Measurements from ENCODE around the gene ADGRV1. TPM values are rescaled to one million over a fixed set of nuclear protein-coding genes. Genes with fewer than 3 reads are reported as not detected.

Gene ADGRV1
- total RNA-seq, 2 experiments from 2014 or later: 0.06 TPM; not detected in 1

- ATAC-seq (ENCODE audit: low read depth) (no peak), DNase-seq (no peak)
- no peak overlapping the region for H3K27ac Mint-ChIP-seq
- H3K27me3 Mint-ChIP-seq: peaks cover 4% of the 10 kb centered on the region
- H3K9me3 Mint-ChIP-seq: no peaks in the 10 kb centered on the region
- POLR2A ChIA-PET: no interaction called here
- H3K4me3 Mint-ChIP-seq: no peak overlapping the region
- no peaks in the 10 kb centered on the region for H3K36me3 Mint-ChIP-seq
- H3K4me1 Mint-ChIP-seq: no peaks in the 10 kb centered on the region
Observed at GRCh38 chr5:90853750-90854149, 295.2 kb downstream of the ADGRV1 start.

- no peak for ATAC-seq (ENCODE audit: low read depth)
- H3K36me3 Mint-ChIP-seq: no peaks in the 10 kb centered on the region
- H3K27me3 Mint-ChIP-seq: peaks cover 4% of the 10 kb centered on the region
- no peak for DNase-seq
- no peaks in the 10 kb centered on the region for H3K4me1 Mint-ChIP-seq
- H3K4me3 Mint-ChIP-seq: no peak overlapping the region
- H3K9me3 Mint-ChIP-seq: no peaks in the 10 kb centered on the region
- H3K27ac Mint-ChIP-seq: no peak overlapping the region
- POLR2A ChIA-PET: no interaction called here
Observed at GRCh38 chr5:90854169-90854568, 295.6 kb downstream of the ADGRV1 start.

- Mint-ChIP-seq H3K27ac (no peak overlapping the region), H3K4me3 (no peak overlapping the region), H3K4me1 (no peaks in the 10 kb centered on the region), H3K36me3 (no peaks in the 10 kb centered on the region), H3K9me3 (no peaks in the 10 kb centered on the region), H3K27me3 (peaks cover 4% of the 10 kb centered on the region)
- no peak for ATAC-seq (ENCODE audit: low read depth)
- DNase-seq: no peak
- POLR2A ChIA-PET: no interaction called here
Observed at GRCh38 chr5:90855296-90856010, 296.9 kb downstream of the ADGRV1 start.

GRCh38 chr5:90861843-90862586 lies 303.4 kb downstream of the ADGRV1 start:
- Mint-ChIP-seq H3K27me3 (no peaks in the 10 kb centered on the region), H3K9me3 (no peaks in the 10 kb centered on the region), H3K36me3 (no peaks in the 10 kb centered on the region), H3K4me3 (no peak overlapping the region), H3K27ac (no peak overlapping the region), H3K4me1 (no peaks in the 10 kb centered on the region)
- POLR2A ChIA-PET: no interaction called here
- ATAC-seq (ENCODE audit: low read depth) (no peak), DNase-seq (no peak)

GRCh38 chr5:90865180-90865579 lies 306.6 kb downstream of the ADGRV1 start:
- Mint-ChIP-seq H3K4me1 (peaks cover under 1% of the 10 kb centered on the region), H3K9me3 (no peaks in the 10 kb centered on the region), H3K4me3 (no peak overlapping the region), H3K27me3 (peaks cover 9% of the 10 kb centered on the region), H3K27ac (no peak overlapping the region), H3K36me3 (no peaks in the 10 kb centered on the region)
- no peak for ATAC-seq (ENCODE audit: low read depth)
- POLR2A ChIA-PET: no interaction called here
- DNase-seq: no peak

GRCh38 chr5:90866333-90866732 lies 307.7 kb downstream of the ADGRV1 start:
- Mint-ChIP-seq H3K36me3 (no peaks in the 10 kb centered on the region), H3K4me1 (peaks cover 4% of the 10 kb centered on the region), H3K27me3 (peaks cover 9% of the 10 kb centered on the region), H3K4me3 (no peak overlapping the region), H3K9me3 (no peaks in the 10 kb centered on the region), H3K27ac (no peak overlapping the region)
- ATAC-seq (ENCODE audit: low read depth) (no peak), DNase-seq (no peak)
- POLR2A ChIA-PET: no interaction called here

GRCh38 chr5:90866915-90867731 lies 308.5 kb downstream of the ADGRV1 start:
- Mint-ChIP-seq H3K4me3 (no peak overlapping the region), H3K4me1 (peaks cover 4% of the 10 kb centered on the region), H3K9me3 (no peaks in the 10 kb centered on the region), H3K27ac (no peak overlapping the region), H3K27me3 (peaks cover 9% of the 10 kb centered on the region), H3K36me3 (no peaks in the 10 kb centered on the region)
- DNase-seq: no peak
- POLR2A ChIA-PET: no interaction called here
- ATAC-seq (ENCODE audit: low read depth): no peak

GRCh38 chr5:90868799-90869198 lies 310.2 kb downstream of the ADGRV1 start:
- no peak overlapping the region for H3K27ac Mint-ChIP-seq
- DNase-seq (no peak), ATAC-seq (ENCODE audit: low read depth) (no peak)
- POLR2A ChIA-PET: no interaction called here
- H3K9me3 Mint-ChIP-seq: no peaks in the 10 kb centered on the region
- no peak overlapping the region for H3K4me3 Mint-ChIP-seq
- no peaks in the 10 kb centered on the region for H3K36me3 Mint-ChIP-seq
- peaks cover 10% of the 10 kb centered on the region for H3K27me3 Mint-ChIP-seq
- H3K4me1 Mint-ChIP-seq: peaks cover 11% of the 10 kb centered on the region

- Mint-ChIP-seq H3K27me3 (peaks cover 20% of the 10 kb centered on the region), H3K4me1 (peaks cover 14% of the 10 kb centered on the region), H3K9me3 (no peaks in the 10 kb centered on the region), H3K36me3 (no peaks in the 10 kb centered on the region), H3K27ac (no peak overlapping the region), H3K4me3 (no peak overlapping the region)
- POLR2A ChIA-PET: no interaction called here
- DNase-seq: no peak
- no peak for ATAC-seq (ENCODE audit: low read depth)
Observed at GRCh38 chr5:90871391-90871991, 312.9 kb downstream of the ADGRV1 start.

GRCh38 chr5:90873033-90873517 lies 314.5 kb downstream of the ADGRV1 start:
- no peak overlapping the region for H3K4me3 Mint-ChIP-seq
- no peak overlapping the region for H3K27ac Mint-ChIP-seq
- peak; percentile 54 for ATAC-seq (ENCODE audit: low read depth)
- DNase-seq: no peak
- POLR2A ChIA-PET: no interaction called here
- H3K27me3 Mint-ChIP-seq: peaks cover 24% of the 10 kb centered on the region
- no peaks in the 10 kb centered on the region for H3K36me3 Mint-ChIP-seq
- H3K4me1 Mint-ChIP-seq: peaks cover 14% of the 10 kb centered on the region
- H3K9me3 Mint-ChIP-seq: no peaks in the 10 kb centered on the region

GRCh38 chr5:90874066-90874465 lies 315.5 kb downstream of the ADGRV1 start:
- H3K9me3 Mint-ChIP-seq: no peaks in the 10 kb centered on the region
- no peaks in the 10 kb centered on the region for H3K36me3 Mint-ChIP-seq
- H3K4me1 Mint-ChIP-seq: peaks cover 14% of the 10 kb centered on the region
- H3K4me3 Mint-ChIP-seq: no peak overlapping the region
- POLR2A ChIA-PET: no interaction called here
- peaks cover 25% of the 10 kb centered on the region for H3K27me3 Mint-ChIP-seq
- no peak for ATAC-seq (ENCODE audit: low read depth)
- DNase-seq: no peak
- H3K27ac Mint-ChIP-seq: no peak overlapping the region

GRCh38 chr5:90875456-90875855 lies 316.9 kb downstream of the ADGRV1 start:
- Mint-ChIP-seq H3K4me1 (peaks cover 11% of the 10 kb centered on the region), H3K4me3 (no peak overlapping the region), H3K36me3 (no peaks in the 10 kb centered on the region), H3K9me3 (no peaks in the 10 kb centered on the region), H3K27ac (no peak overlapping the region), H3K27me3 (peaks cover 28% of the 10 kb centered on the region)
- ATAC-seq (ENCODE audit: low read depth) (no peak), DNase-seq (no peak)
- POLR2A ChIA-PET: no interaction called here

- POLR2A ChIA-PET: no interaction called here
- no peaks in the 10 kb centered on the region for H3K36me3 Mint-ChIP-seq
- peaks cover 31% of the 10 kb centered on the region for H3K27me3 Mint-ChIP-seq
- H3K27ac Mint-ChIP-seq: no peak overlapping the region
- H3K4me3 Mint-ChIP-seq: no peak overlapping the region
- DNase-seq (no peak), ATAC-seq (ENCODE audit: low read depth) (no peak)
- H3K9me3 Mint-ChIP-seq: no peaks in the 10 kb centered on the region
- H3K4me1 Mint-ChIP-seq: peaks cover 10% of the 10 kb centered on the region
Observed at GRCh38 chr5:90876366-90876765, 317.8 kb downstream of the ADGRV1 start.
